Neutrophil (primary cell): Measurements from ENCODE around the gene CKMT2.

ENCODE experiments used
- H3K27ac ChIP-seq: fragments of 200-600 bp; sonication (generic); 2 replicates; pipeline ENCODE4 v1.5.1; 2016; ENCODE audit warnings: mild to moderate bottlenecking, moderate library complexity
- H3K27me3 ChIP-seq: fragments of 200-600 bp; sonication (generic); 2 replicates; pipeline ENCODE4 v1.6.0; 2016; ENCODE audit warnings: mild to moderate bottlenecking
- H3K36me3 ChIP-seq: fragments of 200-600 bp; sonication (generic); 2 replicates; pipeline ENCODE4 v1.5.1; 2017
- H3K4me1 ChIP-seq, 2 experiments: fragments of 200-600 bp in 1 of 2; sonication (generic) in 1 of 2; 1 replicate in 1 of 2; 2 replicates in 1 of 2; pipeline versions ENCODE4 v1.5.1 to v1.6.1; 2013 to 2016; ENCODE audit warnings: low read depth in 1 of 2, low read length in 1 of 2, mild to moderate bottlenecking in 1 of 2, moderate library complexity in 1 of 2; ENCODE audit not compliant: control insufficient read depth in 1 of 2, insufficient read depth in 1 of 2
- H3K4me3 ChIP-seq, 2 experiments: fragments of 200-600 bp in 1 of 2; sonication (generic) in 1 of 2; 1 replicate in 1 of 2; 2 replicates in 1 of 2; pipeline ENCODE4 v1.5.1; 2013 to 2016; ENCODE audit warnings: low read depth in 1 of 2, low read length in 1 of 2, mild to moderate bottlenecking in 1 of 2, moderate library complexity in 1 of 2
- H3K9me3 ChIP-seq: fragments of 200-600 bp; sonication (generic); 2 replicates; pipeline ENCODE4 v1.5.1; 2016
- CTCF ChIP-seq: fragments of 200-600 bp; sonication (generic); IDR thresholded peaks from 2 replicates; pipeline ENCODE4 v1.5.1; 2016; ENCODE audit warnings: antibody characterized with exemption

CKMT2 gene

DNA sequence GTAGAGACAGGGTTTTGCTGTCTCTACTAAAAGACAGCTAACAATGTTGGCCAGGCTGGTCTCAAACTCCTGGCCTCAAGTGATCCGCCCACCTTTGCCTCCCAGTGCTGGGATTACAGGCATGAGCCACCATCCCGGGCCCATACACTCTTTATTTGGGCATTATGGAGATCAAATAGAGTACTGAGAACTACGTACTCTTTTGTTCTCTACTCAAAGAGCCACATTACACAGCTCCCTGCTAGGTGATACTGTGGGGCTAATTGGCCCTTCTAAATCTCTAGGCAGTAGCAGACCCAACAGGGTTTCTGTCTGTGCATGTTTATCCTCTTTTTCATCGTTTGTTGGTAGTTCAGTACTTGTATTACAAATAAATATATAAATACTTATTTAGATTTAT lies 16.1 kb downstream of the CKMT2 start:
- H3K36me3 ChIP-seq: no peaks in the 10 kb centered on the region

DNA sequence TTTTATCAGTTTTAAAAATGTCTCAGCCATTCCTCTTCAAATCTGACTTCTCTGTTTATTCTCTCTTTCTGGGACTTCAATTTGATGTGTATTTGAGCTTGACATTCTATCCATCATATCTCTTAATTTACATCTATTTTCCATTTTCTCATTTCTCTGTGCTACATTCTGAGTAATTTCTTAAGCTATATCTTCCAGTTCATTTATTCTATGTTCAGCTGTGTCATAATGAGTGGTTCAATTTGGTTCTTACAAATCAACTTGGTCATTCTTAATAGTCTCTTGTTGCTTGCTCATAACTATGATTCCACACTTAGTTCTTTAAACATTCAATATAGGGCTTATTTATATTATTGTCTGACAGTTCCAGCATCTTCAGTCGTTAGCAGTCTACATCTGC lies 16.9 kb downstream of the CKMT2 start:
- no peak for TF ChIP-seq CTCF
- Histone ChIP-seq H3K27me3 (no peaks in the 10 kb centered on the region), H3K27ac (no peak overlapping the region)

More for the DNA sequence above, 16.1 kb downstream of the CKMT2 start:
- H3K9me3 ChIP-seq: no peaks in the 10 kb centered on the region
- no peak for TF ChIP-seq CTCF
- no peaks in the 10 kb centered on the region for H3K27me3 ChIP-seq
- no peak overlapping the region for H3K27ac ChIP-seq
- H3K4me1 ChIP-seq: no peaks in the 10 kb centered on the region
- no peak overlapping the region for H3K4me3 ChIP-seq

DNA sequence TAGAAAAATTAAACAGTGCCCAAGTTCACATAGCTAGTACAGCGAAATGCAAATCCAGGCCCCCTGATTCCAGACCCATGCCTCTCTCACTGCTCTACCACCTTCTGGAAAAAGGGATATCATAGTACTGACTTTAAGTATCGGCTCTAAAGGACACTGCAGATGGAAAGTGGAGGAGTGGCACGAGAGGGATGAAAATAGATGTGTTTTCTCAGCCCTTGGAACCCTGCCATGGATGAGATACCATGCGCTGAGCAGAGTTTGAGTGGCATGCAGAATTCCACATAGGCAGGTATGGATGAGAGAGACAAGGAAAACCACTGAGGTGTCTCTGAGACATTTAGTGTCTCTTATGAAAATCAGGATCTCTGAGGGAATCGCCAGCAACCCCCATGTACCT lies 18.8 kb downstream of the CKMT2 start:
- TF ChIP-seq CTCF: no peak
- no peak overlapping the region for H3K4me3 ChIP-seq
- no peak overlapping the region for H3K27ac ChIP-seq
- no peaks in the 10 kb centered on the region for H3K4me1 ChIP-seq
- no peaks in the 10 kb centered on the region for H3K36me3 ChIP-seq
- H3K9me3 ChIP-seq: no peaks in the 10 kb centered on the region
- H3K27me3 ChIP-seq: no peaks in the 10 kb centered on the region

More for the DNA sequence above, 16.9 kb downstream of the CKMT2 start:
- Histone ChIP-seq H3K4me1 (no peaks in the 10 kb centered on the region), H3K9me3 (no peaks in the 10 kb centered on the region), H3K36me3 (no peaks in the 10 kb centered on the region), H3K4me3 (no peak overlapping the region)

DNA sequence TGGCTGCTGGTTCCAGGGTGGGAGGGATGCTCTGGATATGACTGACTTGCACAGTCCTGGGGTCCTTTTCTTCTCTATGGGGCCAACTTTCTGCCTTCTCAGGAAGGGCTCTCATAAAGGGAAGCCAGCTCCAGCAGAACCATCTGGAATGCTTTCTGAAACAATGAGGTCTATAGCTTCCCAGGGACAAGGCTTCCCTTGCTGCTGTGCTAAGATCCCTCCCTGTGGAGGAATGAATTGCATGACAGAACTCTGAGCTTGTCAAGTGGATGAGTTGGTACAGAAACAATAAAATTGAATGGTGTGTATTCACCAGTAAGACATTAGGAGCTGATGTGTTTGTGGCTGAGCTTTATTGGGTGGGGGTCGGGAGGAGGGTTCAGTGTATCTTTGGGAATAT lies 19.8 kb downstream of the CKMT2 start:
- no peak overlapping the region for H3K27ac ChIP-seq
- no peak overlapping the region for H3K4me3 ChIP-seq
- no peaks in the 10 kb centered on the region for H3K9me3 ChIP-seq
- H3K4me1 ChIP-seq: peaks cover 0 to 1% of the 10 kb centered on the region in 2 experiments
- TF ChIP-seq CTCF: no peak
- no peaks in the 10 kb centered on the region for H3K27me3 ChIP-seq
- no peaks in the 10 kb centered on the region for H3K36me3 ChIP-seq

GRCh38 chr5:81253875-81254274 lies 20.8 kb downstream of the CKMT2 start:
- Histone ChIP-seq H3K27ac (no peak overlapping the region), H3K36me3 (no peaks in the 10 kb centered on the region), H3K4me1 (peaks cover 0 to 4% of the 10 kb centered on the region in 2 experiments), H3K4me3 (no peak overlapping the region), H3K27me3 (no peaks in the 10 kb centered on the region), H3K9me3 (no peaks in the 10 kb centered on the region)
- no peak for TF ChIP-seq CTCF
